Neutrophil (primary cell): Measurements from ENCODE around the gene GOSR2.
"Not testable (repeated sequence)": the region's sequence is repeated elsewhere in the genome, so short reads cannot be mapped to it uniquely, and the experiment has no call there.

Experiments used
- H3K27ac ChIP-seq: fragments of 200-600 bp; sonication (generic); 2 replicates; pipeline ENCODE4 v1.5.1; 2016; ENCODE audit warnings: mild to moderate bottlenecking, moderate library complexity
- H3K27me3 ChIP-seq: fragments of 200-600 bp; sonication (generic); 2 replicates; pipeline ENCODE4 v1.6.0; 2016; ENCODE audit warnings: mild to moderate bottlenecking
- H3K36me3 ChIP-seq: fragments of 200-600 bp; sonication (generic); 2 replicates; pipeline ENCODE4 v1.5.1; 2017
- H3K4me1 ChIP-seq, 2 experiments: fragments of 200-600 bp in 1 of 2; sonication (generic) in 1 of 2; 1 replicate in 1 of 2; 2 replicates in 1 of 2; pipeline versions ENCODE4 v1.5.1 to v1.6.1; 2013 to 2016; ENCODE audit warnings: low read depth in 1 of 2, low read length in 1 of 2, mild to moderate bottlenecking in 1 of 2, moderate library complexity in 1 of 2; ENCODE audit not compliant: control insufficient read depth in 1 of 2, insufficient read depth in 1 of 2
- H3K4me3 ChIP-seq, 2 experiments: fragments of 200-600 bp in 1 of 2; sonication (generic) in 1 of 2; 1 replicate in 1 of 2; 2 replicates in 1 of 2; pipeline ENCODE4 v1.5.1; 2013 to 2016; ENCODE audit warnings: low read depth in 1 of 2, low read length in 1 of 2, mild to moderate bottlenecking in 1 of 2, moderate library complexity in 1 of 2
- H3K9me3 ChIP-seq: fragments of 200-600 bp; sonication (generic); 2 replicates; pipeline ENCODE4 v1.5.1; 2016
- CTCF ChIP-seq: fragments of 200-600 bp; sonication (generic); IDR thresholded peaks from 2 replicates; pipeline ENCODE4 v1.5.1; 2016; ENCODE audit warnings: antibody characterized with exemption

Gene GOSR2

DNA sequence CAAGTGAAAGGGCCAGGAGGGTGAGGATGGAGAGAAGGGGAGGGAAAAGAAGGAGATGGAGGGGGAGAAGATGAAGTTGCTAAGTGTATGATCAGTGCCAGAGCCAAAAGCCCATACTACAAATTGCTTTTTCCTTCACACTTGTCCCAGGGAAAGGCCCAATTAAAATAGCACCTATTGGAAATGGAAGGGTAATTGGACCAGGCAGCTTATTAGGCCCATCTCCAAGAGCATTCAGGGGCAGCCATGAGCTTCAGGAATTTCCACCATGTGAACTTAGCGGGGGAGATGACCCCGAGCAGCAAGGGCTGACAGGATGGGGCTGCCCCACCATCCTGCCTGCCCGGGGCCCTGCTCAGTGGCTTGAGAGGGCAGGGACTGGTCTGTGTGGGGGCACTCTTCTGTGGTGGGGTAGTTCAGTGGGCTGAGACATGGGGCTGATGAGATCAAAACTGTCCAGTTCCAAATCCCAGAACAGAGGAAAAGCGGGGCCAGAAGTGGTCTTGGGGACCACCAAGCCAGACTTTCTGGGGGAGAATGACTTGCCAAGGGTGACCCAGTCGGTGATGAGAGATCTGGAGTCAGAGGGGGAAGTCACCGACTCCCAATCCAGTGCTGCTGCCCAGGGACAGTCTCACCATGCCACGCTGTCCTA is 27.5 kb downstream of the GOSR2 start:
- H3K9me3 ChIP-seq = no peaks in the 10 kb centered on the region
- peaks cover 6% of the 10 kb centered on the region for H3K27me3 ChIP-seq
- no peak overlapping the region for H3K4me3 ChIP-seq
- no peak overlapping the region for H3K27ac ChIP-seq
- H3K36me3 ChIP-seq = no peaks in the 10 kb centered on the region
- TF ChIP-seq CTCF = no peak
- no peaks in the 10 kb centered on the region for H3K4me1 ChIP-seq

- Histone ChIP-seq H3K9me3 (no peaks in the 10 kb centered on the region), H3K4me3 (no peak overlapping the region), H3K36me3 (no peaks in the 10 kb centered on the region), H3K27ac (no peak overlapping the region), H3K27me3 (peaks cover 6% of the 10 kb centered on the region), H3K4me1 (no peaks in the 10 kb centered on the region)
- TF ChIP-seq CTCF = no peak
Measured at GRCh38 chr17:46950997-46951621, 28.1 kb downstream of the GOSR2 start.

DNA sequence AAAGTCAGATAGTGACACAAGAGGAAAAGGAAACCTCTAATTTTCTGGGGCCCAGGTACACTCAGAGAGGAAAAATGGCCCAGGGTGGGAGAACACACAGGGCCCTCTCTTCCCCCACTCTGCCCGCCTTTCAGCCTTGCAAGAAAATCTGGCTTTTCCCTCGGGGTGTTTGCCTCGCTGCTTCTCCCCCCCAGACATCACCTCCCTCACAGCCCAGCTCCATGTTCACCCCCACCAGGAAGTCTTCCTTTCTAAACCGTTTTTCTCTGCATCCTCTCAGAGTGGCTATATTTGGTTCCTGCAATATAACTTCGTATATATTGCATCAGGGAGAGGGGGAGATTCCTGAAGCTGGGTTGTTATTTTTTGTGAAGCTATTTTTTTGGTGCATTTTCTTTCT is 28.7 kb downstream of the GOSR2 start:
- Histone ChIP-seq H3K27me3 (peaks cover 6% of the 10 kb centered on the region), H3K4me1 (no peaks in the 10 kb centered on the region), H3K4me3 (no peak overlapping the region), H3K36me3 (no peaks in the 10 kb centered on the region), H3K9me3 (no peaks in the 10 kb centered on the region), H3K27ac (no peak overlapping the region)
- no peak for TF ChIP-seq CTCF

GRCh38 chr17:46952115-46952514 is 29.2 kb downstream of the GOSR2 start:
- Histone ChIP-seq H3K4me3 (no peak overlapping the region), H3K9me3 (no peaks in the 10 kb centered on the region), H3K27ac (no peak overlapping the region), H3K36me3 (no peaks in the 10 kb centered on the region), H3K4me1 (no peaks in the 10 kb centered on the region), H3K27me3 (peaks cover 6% of the 10 kb centered on the region)
- no peak for TF ChIP-seq CTCF

DNA sequence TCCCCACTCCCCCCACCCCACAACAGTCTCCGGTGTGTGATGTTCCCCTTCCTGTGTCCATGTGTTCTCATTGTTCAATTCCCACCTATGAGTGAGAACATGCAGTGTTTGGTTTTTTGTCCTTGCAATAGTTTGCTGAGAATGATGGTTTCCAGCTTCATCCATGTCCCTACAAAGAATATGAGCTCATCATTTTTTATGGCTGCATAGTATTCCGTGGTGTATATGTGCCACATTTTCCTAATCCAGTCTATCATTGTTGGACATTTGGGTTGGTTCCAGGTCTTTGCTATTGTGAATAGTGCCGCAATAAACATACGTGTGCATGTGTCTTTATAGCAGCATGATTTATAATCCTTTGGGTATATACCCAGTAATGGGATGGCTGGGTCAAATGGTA is 30.2 kb downstream of the GOSR2 start:
- H3K27me3 ChIP-seq = peaks cover 12% of the 10 kb centered on the region
- not testable (repeated sequence) for H3K4me3 ChIP-seq, H3K27ac ChIP-seq, H3K4me1 ChIP-seq, H3K9me3 ChIP-seq, H3K36me3 ChIP-seq

GRCh38 chr17:46958041-46958591 is 35.2 kb downstream of the GOSR2 start:
- TF ChIP-seq CTCF = no peak
- H3K4me1 ChIP-seq = no peaks in the 10 kb centered on the region
- no peak overlapping the region for H3K4me3 ChIP-seq
- peaks cover 38% of the 10 kb centered on the region for H3K27me3 ChIP-seq
- no peak overlapping the region for H3K27ac ChIP-seq
- H3K9me3 ChIP-seq = no peaks in the 10 kb centered on the region
- H3K36me3 ChIP-seq = no peaks in the 10 kb centered on the region
